Keratinocyte (primary cell): ENCODE results near the gene CHL1. TPM values are rescaled to one million over a fixed set of nuclear protein-coding genes. Genes with fewer than 3 reads are reported as not detected.

ENCODE experiments used
- DNase-seq: peaks from one replicate; pipeline ENCODE4 v3.0.0-alpha.2; 2011; ENCODE audit warnings: low read depth, missing footprints, low spot score
- FAIRE-seq: peaks from 2 replicates; lab custom pipeline; 2011; peaks lifted over from hg19 to GRCh38; lab: Jason Lieb, UNC
- H2AFZ ChIP-seq: 2 replicates; pipeline ENCODE4 v1.6.0; 2012; ENCODE audit warnings: low read length, control low read depth, inconsistent platforms; ENCODE audit not compliant: control insufficient read depth
- H3K27ac ChIP-seq: 2 replicates; pipeline ENCODE4 v1.5.1; 2011; ENCODE audit warnings: low read length; ENCODE audit not compliant: control insufficient read depth, insufficient read depth
- H3K27me3 ChIP-seq: 3 replicates; pipeline ENCODE4 v1.6.0; 2011; ENCODE audit warnings: low read length; ENCODE audit not compliant: control insufficient read depth, insufficient read depth; ENCODE audit errors: extremely low read depth
- H3K36me3 ChIP-seq, 2 experiments: 2 replicates in 1 of 2; 3 replicates in 1 of 2; pipeline ENCODE4 v1.5.1; 2011; ENCODE audit warnings: low read length in 2 of 2, mild to moderate bottlenecking in 1 of 2; ENCODE audit not compliant: control insufficient read depth in 2 of 2, insufficient read depth in 2 of 2; ENCODE audit errors: extremely low read depth in 1 of 2
- H3K4me1 ChIP-seq: 3 replicates; pipeline ENCODE4 v1.5.1; 2011; ENCODE audit warnings: low read length; ENCODE audit not compliant: control insufficient read depth, insufficient read depth; ENCODE audit errors: extremely low read depth
- H3K4me2 ChIP-seq: 3 replicates; pipeline ENCODE4 v1.6.0; 2011; ENCODE audit warnings: low read depth, low read length; ENCODE audit not compliant: control insufficient read depth, insufficient read depth; ENCODE audit errors: extremely low read depth
- H3K4me3 ChIP-seq, 3 experiments: fragments of 200-600 bp in 1 of 3; sonication (generic) in 1 of 3; 2 replicates in 2 of 3; 3 replicates in 1 of 3; pipeline ENCODE4 v1.5.1; 2011 to 2016; ENCODE audit warnings: low read length in 3 of 3, mild to moderate bottlenecking in 3 of 3, control low read depth in 2 of 3, inconsistent platforms in 1 of 3, low read depth in 1 of 3, mixed read lengths in 1 of 3, mixed run types in 1 of 3, moderate library complexity in 1 of 3; ENCODE audit not compliant: control insufficient read depth in 2 of 3, insufficient read depth in 2 of 3; ENCODE audit errors: extremely low read depth in 1 of 3
- H3K79me2 ChIP-seq: 2 replicates; pipeline ENCODE4 v1.6.0; 2012; ENCODE audit warnings: low read length; ENCODE audit not compliant: control insufficient read depth, insufficient read depth
- H3K9ac ChIP-seq: 3 replicates; pipeline ENCODE4 v1.6.0; 2011; ENCODE audit warnings: low read length; ENCODE audit not compliant: control insufficient read depth, insufficient read depth; ENCODE audit errors: extremely low read depth
- H3K9me1 ChIP-seq: 3 replicates; pipeline ENCODE4 v1.6.0; 2011; ENCODE audit warnings: low read length; ENCODE audit not compliant: control insufficient read depth, insufficient read depth; ENCODE audit errors: extremely low read depth
- H3K9me3 ChIP-seq: 2 replicates; pipeline ENCODE4 v1.5.1; 2012; ENCODE audit warnings: low read depth, low read length; ENCODE audit not compliant: control insufficient read depth
- H4K20me1 ChIP-seq: 3 replicates; pipeline ENCODE4 v1.6.0; 2011; ENCODE audit warnings: low read length; ENCODE audit not compliant: control insufficient read depth, insufficient read depth; ENCODE audit errors: extremely low read depth
- CTCF ChIP-seq, 3 experiments: IDR thresholded peaks in 1 of 3; conservative IDR thresholded peaks in 1 of 3; optimal IDR thresholded peaks in 1 of 3; 2 replicates in 2 of 3; 3 replicates in 1 of 3; pipeline versions ENCODE3 to v1.5.1; 2011; ENCODE audit warnings: low read length in 3 of 3, mild to moderate bottlenecking in 3 of 3, moderate library complexity in 2 of 3, control low read depth in 1 of 3, inconsistent platforms in 1 of 3; ENCODE audit not compliant: insufficient read depth in 2 of 3; ENCODE audit errors: extremely low read depth in 1 of 3
- EZH2 ChIP-seq: IDR thresholded peaks from one replicate; pipeline ENCODE4 v1.6.1; 2012; ENCODE audit warnings: inconsistent platforms, mild to moderate bottlenecking, low read length, moderate library complexity
- dilution Hi-C: fragments of 300-500 bp; cut with MboI; formaldehyde crosslinking; loops from one replicate; pipeline ENCODE4 v1.7.0; 2020; ENCODE audit warnings: low sequenced_read_pairs; ENCODE audit not compliant: extremely low pct_ligation_motif_present
- polyA plus RNA-seq, 5 experiments: library from polyadenylated mRNA; depleted of rRNA in 3 of 5; stranded (reverse) in 3 of 5; stranded (forward) in 1 of 5; unstranded in 1 of 5; fragments of >200 nt; gene quantifications; 1 replicate in 1 of 5; 2 replicates in 3 of 5; 3 replicates in 1 of 5; pipeline versions ENCODE4 v1.2.1 to v1.2.3, GENCODE V29; 2011 to 2012; ENCODE audit warnings: missing spikeins in 2 of 5, low read depth in 1 of 5, low replicate concordance in 1 of 5

CHL1 gene
- polyA plus RNA-seq, 1 donor (not counting 4 experiments of a cell fraction or from before 2014, with no cell fraction given) = 0.04 TPM

- DNase-seq (no peak), FAIRE-seq (no peak)
- Histone ChIP-seq H3K9ac (no peak overlapping the region), H4K20me1 (no peaks in the 10 kb centered on the region), H3K9me3 (no peaks in the 10 kb centered on the region), H3K4me2 (peak overlapping the region; percentile 61), H3K9me1 (no peaks in the 10 kb centered on the region), H3K4me1 (peaks cover 14% of the 10 kb centered on the region), H3K79me2 (no peaks in the 10 kb centered on the region), H3K36me3 (no peaks in the 10 kb centered on the region), H3K27me3 (no peaks in the 10 kb centered on the region), H3K4me3 (no peak overlapping the region), H2AFZ (no peak overlapping the region), H3K27ac (no peak overlapping the region)
- dilution Hi-C loops = no loop called here
- TF ChIP-seq EZH2 = no peak
- no peak for TF ChIP-seq CTCF (optimal IDR thresholded peaks at IDR 0.05 in 1 of 3, IDR thresholded peaks at IDR 0.05 in 1 of 3, conservative IDR thresholded peaks at IDR 0.05 in 1 of 3; ENCODE audit: extremely low read depth in 1 of 3, insufficient read depth in 2 of 3, low read length in 3 of 3)
Measured at GRCh38 chr3:228442-229182, 32.0 kb downstream of the CHL1 start.

GRCh38 chr3:229183-229661 lies 32.7 kb downstream of the CHL1 start:
- Histone ChIP-seq H3K27ac (no peak overlapping the region), H3K9me3 (no peaks in the 10 kb centered on the region), H3K4me1 (peaks cover 14% of the 10 kb centered on the region), H3K27me3 (no peaks in the 10 kb centered on the region), H3K4me2 (peak overlapping the region; percentile 61), H2AFZ (peak overlapping the region; percentile 5), H4K20me1 (no peaks in the 10 kb centered on the region), H3K36me3 (no peaks in the 10 kb centered on the region), H3K9me1 (no peaks in the 10 kb centered on the region), H3K79me2 (no peaks in the 10 kb centered on the region), H3K9ac (no peak overlapping the region), H3K4me3 (peak overlapping the region in 1 of 3 experiments; percentile 2)
- DNase-seq = no peak
- TF ChIP-seq CTCF (optimal IDR thresholded peaks at IDR 0.05 in 1 of 3, IDR thresholded peaks at IDR 0.05 in 1 of 3, conservative IDR thresholded peaks at IDR 0.05 in 1 of 3; ENCODE audit: extremely low read depth in 1 of 3, insufficient read depth in 2 of 3, low read length in 3 of 3) = no peak
- no peak for TF ChIP-seq EZH2
- dilution Hi-C loops = no loop called here
- FAIRE-seq = peak; percentile 94
